ENCODE measurements around the gene TXNRD2.

Gene TXNRD2

GRCh38 chr22:19965771-19966709 lies 24.4 kb upstream of the TXNRD2 start:
- FAIRE-seq = no peak

GRCh38 chr22:19964701-19965386 lies 23.2 kb upstream of the TXNRD2 start:
- no peak for FAIRE-seq

DNA sequence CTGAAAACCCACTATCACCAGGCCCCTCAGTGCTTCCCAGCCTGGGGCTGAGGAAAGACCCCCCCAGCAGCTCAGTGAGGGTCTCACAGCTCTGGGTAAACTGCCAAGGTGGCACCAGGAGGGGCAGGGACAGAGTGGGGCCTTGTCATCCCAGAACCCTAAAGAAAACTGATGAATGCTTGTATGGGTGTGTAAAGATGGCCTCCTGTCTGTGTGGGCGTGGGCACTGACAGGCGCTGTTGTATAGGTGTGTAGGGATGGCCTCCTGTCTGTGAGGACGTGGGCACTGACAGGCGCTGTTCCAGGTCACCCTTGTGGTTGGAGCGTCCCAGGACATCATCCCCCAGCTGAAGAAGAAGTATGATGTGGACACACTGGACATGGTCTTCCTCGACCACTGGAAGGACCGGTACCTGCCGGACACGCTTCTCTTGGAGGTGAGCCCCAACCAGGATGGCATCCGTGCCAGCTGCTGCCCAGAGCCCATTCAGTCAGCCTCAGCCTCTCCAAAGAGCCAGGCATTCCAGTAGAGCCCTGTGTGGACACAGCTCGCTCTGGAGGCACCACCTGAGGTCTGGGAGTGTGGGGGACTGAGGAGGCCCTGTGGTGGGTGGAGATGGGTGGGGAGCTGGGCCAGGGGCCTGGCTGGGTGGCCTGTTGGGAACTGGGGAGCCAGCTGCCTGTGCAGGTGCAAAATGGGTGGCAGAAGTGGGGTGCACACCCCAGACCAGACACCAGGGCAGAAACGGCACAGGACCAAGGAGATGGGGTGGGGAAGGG lies 22.4 kb upstream of the TXNRD2 start:
- FAIRE-seq = no peak

DNA sequence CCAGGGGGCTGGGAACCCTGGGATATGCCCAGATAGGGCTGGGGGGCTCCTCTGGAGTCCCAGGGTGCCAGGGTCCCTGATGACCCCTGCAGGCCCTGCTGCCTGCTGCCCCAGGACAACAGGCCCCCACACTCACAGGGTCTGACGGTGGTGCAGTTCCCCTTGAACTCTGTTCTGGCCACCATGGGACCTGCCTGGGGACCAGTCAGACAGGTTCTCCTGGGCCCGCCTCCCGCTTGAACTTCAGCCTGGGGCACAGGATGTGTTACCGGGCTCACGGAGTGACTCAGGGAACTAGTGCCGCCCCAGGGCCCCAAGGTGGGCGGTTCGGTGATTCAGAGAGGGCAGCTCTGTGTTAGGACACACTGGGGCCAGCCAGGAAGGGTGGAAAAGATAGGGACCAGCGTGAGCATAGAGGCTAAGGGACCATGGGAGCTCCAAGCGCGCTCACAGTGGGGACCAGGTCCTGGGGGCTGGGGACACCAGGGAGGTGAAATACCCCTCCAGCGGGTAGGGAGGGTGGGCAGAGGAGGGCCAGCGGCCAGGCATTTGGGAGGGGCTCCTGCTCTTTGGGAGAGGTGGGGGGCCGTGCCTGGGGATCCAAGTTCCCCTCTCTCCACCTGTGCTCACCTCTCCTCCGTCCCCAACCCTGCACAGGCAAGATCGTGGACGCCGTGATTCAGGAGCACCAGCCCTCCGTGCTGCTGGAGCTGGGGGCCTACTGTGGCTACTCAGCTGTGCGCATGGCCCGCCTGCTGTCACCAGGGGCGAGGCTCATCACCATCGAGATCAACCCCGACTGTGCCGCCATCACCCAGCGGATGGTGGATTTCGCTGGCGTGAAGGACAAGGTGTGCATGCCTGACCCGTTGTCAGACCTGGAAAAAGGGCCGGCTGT lies 21.5 kb upstream of the TXNRD2 start:
- no peak for FAIRE-seq

- no peak for FAIRE-seq
Observed at GRCh38 chr22:19962246-19962908, 20.8 kb upstream of the TXNRD2 start.

DNA sequence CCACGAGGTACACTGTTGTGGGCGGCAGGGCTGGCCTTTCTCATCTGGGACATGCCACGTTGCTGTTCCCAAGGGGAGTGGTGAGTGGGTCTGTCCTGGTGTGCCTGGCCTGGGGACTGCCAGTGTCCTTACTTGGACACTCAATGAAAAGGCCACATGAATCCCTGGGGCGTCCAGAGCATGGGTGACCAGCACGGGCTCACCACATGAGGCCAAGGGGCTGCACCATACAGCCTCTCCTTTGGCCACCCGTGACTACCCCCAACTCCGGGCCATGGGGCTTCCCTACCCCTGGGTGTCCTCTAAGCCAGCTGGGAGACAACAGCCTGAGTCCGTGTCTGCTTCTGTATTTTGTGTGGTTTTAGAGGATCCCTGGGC lies 20.2 kb upstream of the TXNRD2 start:
- no peak for FAIRE-seq

GRCh38 chr22:19961201-19961580 lies 19.6 kb upstream of the TXNRD2 start:
- FAIRE-seq = no peak

GRCh38 chr22:19960491-19961200 lies 19.0 kb upstream of the TXNRD2 start:
- no peak for FAIRE-seq

- FAIRE-seq = no peak
Observed at GRCh38 chr22:19959587-19960490, 18.2 kb upstream of the TXNRD2 start.

- FAIRE-seq = no peak
Observed at GRCh38 chr22:19959043-19959586, 17.5 kb upstream of the TXNRD2 start.

- FAIRE-seq = no peak
Observed at GRCh38 chr22:19958083-19959042, 16.7 kb upstream of the TXNRD2 start.

DNA sequence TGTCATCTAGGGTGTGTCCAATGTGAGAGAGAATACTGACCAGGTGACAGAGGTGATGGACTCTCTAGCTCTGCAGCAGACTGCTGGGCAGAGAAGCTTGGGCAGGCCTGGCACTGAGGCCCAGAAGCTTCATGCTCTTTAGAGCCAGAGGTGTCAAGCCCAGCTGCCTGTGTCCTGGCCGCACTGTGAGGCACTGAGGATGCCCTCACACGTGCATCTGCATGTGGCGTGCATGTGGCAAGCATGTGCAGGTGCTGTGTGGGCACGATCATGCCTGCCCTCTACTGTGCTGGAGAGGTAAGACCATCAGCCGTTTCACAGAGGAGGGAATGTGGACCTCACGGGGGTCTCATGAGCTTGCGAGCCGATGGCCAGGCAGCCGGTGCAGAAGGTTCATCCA lies 15.8 kb upstream of the TXNRD2 start:
- no peak for FAIRE-seq

DNA sequence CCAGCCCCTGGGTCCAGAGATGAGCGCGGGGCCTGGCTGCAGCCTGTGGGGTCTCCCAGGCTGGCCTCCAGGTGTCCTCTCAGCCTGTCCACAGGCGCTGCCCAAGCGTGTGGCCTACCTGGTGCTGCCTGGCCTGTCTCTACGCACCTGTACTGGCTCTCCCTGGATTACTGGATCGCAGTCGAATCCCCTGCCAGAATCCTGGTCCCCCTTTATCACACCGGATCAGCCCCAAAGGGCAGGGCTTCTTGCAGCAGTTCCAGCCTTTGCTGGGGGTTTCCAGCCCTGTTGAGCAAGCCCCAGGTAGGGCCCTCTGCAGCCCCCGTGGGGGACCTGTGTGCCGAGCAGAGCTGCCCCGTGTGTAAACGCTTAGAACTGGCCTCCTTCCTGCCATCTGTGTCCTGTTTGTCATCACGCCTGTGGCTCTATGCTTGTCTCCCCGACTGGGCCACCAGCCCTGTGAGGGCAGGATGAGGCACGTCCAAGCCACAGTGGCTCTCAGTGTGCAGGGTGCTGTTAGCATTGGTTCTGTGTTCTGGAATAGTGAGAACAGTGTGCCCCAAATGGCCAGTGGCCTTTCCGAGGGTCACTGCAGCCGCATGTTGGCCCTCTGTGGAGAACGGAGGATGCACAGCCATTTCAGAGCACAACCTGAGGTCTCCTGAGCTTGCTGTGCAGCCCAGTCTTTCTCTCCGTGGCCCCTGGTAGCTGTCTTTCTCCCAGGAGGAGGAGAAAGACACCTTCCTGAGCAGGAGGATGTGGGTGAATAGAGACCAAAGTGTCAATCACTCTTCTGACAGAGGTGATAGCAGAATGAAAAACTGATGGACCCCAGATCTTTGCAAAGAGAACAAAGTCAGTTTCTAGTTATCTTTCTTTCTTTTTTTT lies 13.9 kb upstream of the TXNRD2 start:
- FAIRE-seq = no peak

DNA sequence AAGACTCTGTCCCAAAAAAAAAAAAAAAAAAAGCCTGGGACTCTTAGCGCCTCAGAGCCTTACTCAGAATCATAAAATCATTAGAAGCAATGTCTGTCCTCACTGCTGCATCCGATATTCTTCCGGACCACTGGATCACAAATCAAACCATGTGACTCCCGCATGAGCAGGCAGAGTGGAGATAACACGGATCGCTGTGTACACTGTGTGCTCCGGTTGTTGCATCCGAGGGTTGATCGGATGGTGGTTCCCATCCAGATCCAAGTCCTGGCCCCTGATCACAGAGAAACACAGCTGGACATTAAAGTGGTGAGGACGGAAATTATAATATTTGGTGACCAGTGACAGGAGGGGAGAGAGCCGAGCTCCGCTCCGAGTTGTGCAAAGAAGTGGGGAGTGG lies 9.7 kb upstream of the TXNRD2 start:
- FAIRE-seq = peak; percentile 24

GRCh38 chr22:19948057-19948760 lies 6.6 kb upstream of the TXNRD2 start:
- FAIRE-seq = no peak

Data from islet of Langerhans (tissue), 1 donor.